ENCODE results near the gene INTS3. TPM values are rescaled to one million over a fixed set of nuclear protein-coding genes. Genes with fewer than 3 reads are reported as not detected.
"Not testable (repeated sequence)": the region's sequence is repeated elsewhere in the genome, so short reads cannot be mapped to it uniquely, and the experiment has no call there.

Gene INTS3
- total RNA-seq, 1 experiment from 2014 or later: 28.9 TPM

DNA sequence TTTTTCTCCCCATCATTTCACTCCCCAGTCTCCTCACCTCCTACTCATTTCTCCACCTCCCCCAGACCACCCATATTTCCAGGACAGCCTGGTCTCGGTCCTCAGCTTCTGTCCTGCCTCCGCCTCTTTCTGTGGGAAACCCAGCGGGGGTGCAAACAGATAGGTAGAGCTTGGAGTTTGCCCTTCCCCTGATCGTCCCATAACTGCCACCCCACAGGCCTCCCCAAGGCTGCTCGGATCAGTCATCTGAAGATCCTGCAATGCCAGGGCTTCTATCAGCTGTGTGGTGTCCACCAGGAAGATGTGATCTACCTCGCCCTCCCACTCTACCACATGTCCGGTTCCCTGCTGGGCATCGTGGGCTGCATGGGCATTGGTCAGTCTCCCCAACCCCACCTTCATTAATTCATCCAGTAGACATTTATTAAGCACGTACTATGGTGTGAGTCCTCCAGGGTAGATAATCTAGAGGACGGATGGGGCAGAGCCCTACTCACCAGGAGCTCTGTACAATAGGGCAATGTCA lies 49.1 kb downstream of the INTS3 start:
- DNase-seq (ENCODE audit: low spot score): no peak

DNA sequence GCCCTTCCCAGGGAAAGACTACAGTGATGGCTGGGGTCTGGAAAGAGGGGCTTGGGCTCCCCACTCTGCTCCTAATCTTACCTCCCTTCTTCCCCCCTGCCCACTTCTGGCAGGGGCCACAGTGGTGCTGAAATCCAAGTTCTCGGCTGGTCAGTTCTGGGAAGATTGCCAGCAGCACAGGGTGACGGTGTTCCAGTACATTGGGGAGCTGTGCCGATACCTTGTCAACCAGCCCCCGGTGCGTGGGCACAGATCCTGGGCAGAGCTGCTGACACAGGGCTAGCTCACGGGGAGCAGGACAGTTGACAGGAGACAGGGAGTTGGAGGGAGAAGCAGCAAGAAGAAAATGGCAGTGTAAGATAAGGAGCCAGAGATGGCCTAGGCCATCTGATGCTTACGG lies 49.8 kb downstream of the INTS3 start:
- no peak for DNase-seq (ENCODE audit: low spot score)

DNA sequence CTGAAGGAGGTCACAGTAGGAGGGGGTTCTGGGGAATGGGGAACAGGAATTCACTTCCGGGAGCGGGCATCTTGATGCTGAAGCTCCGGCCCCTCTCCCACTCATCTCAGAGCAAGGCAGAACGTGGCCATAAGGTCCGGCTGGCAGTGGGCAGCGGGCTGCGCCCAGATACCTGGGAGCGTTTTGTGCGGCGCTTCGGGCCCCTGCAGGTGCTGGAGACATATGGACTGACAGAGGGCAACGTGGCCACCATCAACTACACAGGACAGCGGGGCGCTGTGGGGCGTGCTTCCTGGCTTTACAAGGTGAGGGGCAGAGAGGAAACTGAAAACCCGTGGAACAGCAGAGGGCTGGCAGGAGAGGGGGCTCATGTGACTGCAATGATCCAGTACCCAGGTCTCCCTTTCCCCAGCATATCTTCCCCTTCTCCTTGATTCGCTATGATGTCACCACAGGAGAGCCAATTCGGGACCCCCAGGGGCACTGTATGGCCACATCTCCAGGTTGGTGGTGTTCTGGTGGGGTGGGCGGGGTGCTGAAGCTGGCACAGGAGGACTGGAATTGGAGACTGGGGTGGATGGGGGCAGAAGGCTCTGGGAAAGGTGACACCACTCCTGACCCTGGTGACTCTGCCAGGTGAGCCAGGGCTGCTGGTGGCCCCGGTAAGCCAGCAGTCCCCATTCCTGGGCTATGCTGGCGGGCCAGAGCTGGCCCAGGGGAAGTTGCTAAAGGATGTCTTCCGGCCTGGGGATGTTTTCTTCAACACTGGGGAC lies 50.4 kb downstream of the INTS3 start:
- no peak for DNase-seq (ENCODE audit: low spot score)

DNA sequence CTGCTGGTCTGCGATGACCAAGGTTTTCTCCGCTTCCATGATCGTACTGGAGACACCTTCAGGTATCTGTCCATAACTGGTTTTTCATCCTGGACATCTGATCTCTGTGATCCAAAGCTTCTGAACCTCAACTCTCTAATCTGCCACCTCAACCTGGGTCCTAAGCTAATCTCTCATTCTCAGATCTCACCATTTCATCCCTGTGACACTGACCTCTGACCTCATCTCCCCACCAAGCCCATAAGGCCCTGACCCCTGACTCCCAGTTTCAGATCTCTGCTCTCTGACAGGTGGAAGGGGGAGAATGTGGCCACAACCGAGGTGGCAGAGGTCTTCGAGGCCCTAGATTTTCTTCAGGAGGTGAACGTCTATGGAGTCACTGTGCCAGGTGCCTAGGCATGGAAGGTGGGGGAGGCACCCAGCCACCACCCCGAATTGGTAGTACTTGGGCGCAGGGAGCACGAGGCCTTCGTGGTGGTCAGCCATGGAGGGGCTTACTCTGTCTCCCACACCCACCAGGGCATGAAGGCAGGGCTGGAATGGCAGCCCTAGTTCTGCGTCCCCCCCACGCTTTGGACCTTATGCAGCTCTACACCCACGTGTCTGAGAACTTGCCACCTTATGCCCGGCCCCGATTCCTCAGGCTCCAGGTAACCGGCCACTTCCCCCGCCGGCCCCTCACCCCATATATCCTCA lies 51.1 kb downstream of the INTS3 start:
- DNase-seq (ENCODE audit: low spot score): no peak

DNA sequence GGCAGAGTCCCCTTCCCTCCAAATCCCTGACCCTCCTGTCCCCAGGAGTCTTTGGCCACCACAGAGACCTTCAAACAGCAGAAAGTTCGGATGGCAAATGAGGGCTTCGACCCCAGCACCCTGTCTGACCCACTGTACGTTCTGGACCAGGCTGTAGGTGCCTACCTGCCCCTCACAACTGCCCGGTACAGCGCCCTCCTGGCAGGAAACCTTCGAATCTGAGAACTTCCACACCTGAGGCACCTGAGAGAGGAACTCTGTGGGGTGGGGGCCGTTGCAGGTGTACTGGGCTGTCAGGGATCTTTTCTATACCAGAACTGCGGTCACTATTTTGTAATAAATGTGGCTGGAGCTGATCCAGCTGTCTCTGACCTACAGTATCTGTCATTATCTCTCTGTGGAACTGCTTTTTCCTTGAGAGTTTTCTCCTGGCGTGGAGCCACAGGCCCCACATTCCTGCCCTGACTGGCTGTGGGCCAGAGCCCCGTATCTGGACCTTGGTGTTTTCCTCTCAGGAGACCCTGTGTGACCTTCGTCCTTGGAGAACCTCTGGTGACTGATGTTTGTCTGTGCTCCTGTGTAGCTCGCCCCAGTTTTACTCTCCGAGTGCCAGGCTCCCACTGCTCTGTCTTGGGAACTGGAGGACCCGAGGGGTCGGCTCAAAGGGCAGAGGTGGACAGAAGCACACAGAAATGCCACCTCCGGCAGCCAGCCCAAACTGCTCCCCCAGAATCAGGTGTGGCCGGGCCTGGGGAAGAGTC lies 52.1 kb downstream of the INTS3 start:
- DNase-seq (ENCODE audit: low spot score): no peak

DNA sequence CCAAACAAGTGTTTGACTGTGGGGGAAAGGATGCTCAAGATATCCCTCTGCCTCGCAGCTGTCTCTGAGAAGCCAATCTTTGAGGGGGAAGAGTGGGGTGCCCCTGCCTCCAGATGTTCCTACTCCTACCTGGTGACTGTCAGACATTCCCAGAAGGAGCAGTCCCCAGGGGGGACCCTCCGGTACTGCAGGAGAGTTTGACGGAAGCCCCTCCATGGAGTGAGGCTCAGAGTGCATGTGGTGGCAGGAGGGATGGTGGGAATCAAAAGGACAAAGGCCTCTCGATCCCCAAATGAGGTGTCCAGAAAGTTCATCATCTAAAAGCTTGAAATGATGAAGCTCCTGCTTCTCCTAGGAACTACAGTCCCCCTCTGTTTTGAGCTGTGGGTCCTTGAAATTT lies 52.7 kb downstream of the INTS3 start:
- DNase-seq (ENCODE audit: low spot score): no peak

DNA sequence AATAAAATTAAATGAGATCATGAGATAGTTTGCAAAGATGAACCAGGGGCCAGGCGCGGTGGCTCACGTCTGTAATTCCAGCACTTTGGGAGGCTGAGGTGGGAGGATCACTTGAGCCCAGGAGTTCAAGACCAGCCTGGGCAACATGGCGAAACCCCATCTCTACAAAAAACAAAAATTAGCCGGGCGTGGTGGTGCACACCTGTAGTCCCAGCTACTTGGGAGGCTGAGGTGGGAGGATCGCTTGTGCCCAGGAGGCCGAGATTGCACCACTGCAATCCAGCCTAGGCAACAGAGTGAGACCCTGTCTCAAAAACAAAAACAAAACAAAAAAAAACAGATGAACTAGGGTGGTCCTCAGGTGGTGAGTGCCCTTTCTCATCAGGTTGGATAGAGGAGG lies 54.8 kb downstream of the INTS3 start:
- DNase-seq (ENCODE audit: low spot score): not testable (repeated sequence)

DNA sequence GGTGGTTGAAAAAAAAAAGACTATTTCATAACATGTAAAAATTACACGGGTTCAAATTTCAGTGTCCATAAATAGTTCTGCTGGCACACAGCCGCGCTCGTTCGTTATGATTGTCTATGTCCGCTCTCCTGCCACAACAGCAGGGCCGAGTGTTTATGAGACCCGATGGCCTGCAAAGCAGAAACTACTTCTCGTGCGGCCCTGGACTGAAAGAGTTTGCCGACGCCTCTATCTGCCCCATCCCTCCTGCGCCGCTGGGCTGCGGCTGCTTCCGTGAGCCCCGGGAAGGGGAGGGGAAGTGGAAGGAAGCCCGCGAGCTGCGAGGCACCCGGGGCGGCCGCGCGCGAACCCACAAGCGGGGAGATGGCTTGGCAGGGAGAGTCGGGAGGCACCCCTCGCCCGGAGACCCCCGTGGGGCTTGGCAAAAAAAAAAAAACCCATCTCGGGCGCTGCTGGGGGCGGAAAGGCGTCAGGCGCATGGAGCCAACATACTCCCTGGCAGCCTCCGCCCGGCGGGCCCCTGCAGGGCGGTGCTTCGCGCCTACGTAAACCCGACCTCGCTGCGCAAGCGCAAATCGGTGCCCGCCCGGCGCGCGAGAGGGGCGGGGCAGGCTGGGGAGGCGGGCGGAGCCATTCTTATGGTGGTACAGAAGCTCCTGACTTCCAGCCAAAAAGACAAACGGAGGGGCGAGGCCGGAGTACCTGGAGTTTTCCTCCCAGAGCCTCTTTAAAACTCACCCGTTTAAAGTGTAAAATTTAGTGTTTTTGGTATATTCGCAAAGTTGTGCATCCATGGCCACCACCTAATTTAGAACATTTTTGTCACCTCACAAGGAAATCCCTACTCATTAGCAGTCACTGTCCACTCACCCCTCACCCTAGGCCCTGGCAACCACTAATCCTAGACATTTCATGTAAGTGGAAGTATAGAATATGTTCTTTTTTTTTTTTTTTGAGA lies 55.7 kb downstream of the INTS3 start:
- DNase-seq (ENCODE audit: low spot score): peak; percentile 86

DNA sequence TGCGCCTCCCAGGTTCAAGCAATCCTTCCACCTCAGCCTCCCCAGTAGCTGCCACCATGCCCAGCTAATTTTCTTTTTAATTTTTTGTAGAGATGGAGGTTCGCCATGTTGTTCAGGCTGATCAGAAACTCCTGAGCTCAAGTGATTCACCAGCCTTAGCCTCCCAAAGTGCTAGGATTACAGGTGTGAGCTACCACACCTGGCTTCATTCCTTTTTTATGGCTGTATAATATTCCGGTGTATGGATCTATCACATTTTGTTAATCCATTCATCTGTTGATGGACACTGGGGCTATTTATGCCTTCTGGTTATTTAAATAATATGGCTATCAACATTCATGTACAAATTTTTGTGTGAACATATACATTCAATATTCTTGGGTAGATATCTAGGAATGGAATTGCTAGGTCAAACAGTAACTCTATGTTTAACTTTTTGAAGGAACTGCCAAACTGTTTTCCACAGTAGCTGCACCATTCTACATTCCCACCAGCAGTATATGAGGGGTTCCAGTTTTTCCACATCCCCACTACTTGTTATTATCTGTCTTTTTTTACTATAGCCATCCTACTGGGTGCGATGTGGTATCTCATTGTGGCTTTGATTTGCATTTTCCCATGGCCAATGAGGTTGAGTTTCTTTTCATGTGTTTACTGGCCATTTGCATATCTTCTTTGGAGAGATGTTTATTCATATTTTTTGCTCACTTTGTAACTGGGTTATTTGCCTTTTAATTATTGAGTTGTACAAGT lies 58.4 kb downstream of the INTS3 start:
- no peak for DNase-seq (ENCODE audit: low spot score)

DNA sequence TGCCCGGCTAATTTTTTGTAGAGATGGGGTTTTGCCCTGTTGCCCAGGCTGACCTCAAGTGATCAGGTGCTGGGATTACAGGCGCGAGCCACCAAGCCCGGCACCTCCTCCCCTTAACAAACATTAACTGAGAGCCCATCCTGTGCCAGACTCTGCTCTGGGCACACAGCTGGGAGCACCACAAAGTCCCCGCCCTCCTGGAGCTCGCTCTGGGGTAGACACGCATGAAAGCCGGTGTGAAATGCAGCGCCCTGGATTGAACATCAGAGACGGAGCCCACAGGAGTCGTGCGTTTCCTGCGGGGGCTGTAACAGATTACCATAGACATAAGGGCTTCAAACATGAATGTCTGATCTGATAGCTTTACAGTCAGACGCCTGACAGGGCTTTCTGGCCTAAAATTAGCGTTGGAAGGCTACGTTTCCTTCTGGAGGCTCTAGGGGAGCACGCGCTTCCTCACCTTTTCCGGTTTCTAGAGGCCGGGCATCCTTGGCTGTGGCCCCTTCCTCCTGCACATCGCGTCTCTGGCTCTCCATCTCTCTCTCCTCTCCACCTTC lies 61.7 kb downstream of the INTS3 start:
- DNase-seq (ENCODE audit: low spot score): no peak

DNA sequence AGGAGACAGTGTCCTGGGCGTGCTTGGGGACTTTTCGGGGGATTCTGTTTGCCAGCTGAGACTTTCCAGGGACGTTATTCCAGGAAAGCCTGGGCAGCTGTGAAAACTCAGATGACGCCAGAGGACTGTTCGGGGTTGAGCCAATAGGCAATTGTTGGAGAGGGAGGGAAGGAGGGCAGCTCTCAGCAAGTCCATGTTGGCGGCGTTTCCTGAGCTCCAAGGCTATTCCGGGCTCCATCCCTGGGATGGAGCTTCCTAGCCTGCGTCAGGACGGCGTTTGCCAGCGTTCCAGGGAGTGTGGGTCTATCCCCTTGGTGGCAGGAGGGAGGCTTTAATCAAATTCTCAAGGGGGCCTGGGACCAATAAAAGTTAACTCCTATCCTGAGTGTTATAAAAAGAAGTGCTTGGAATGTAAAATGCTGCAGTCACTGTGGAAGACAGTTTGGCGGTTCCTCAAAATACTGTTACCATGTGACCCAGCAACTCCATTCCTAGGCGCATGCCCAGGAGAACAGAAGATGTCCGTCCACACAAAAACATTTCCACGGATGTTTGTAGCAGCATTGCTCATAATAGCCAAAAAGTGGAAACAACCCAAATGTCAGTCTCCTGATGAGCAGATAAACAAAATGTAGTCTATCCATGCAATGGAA lies 62.6 kb downstream of the INTS3 start:
- no peak for DNase-seq (ENCODE audit: low spot score)

DNA sequence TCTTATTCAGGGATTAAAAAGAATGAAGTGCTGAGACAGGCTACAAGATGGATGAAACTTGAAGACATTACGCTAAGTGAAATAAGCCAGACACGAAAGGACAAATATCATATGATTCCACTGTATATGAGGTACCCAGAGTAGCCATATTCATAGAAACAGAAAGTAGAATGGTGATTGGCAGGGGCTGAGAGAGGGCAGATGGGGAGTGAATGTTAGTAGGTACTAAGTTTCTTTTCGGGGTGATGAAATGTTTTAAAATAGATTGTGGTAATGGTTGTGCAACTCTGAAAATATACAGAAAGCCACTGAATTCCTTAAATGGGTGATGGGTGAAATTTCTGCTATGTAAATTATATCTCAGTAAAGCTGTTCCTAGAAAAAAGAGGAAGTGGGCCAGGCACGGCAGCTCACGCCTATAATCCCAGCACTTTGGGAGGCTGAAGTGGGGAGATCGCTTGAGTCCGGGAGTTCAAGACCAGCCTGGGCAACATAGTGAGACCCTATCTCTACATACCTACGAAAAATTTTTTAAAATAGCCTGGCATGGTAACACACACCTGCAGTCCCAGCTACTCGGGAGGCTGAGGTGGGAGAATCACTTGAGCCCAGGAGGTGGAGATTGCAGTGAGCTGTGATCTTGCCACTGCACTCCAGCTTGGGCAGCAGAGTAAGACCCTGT lies 63.3 kb downstream of the INTS3 start:
- DNase-seq (ENCODE audit: low spot score): no peak

DNA sequence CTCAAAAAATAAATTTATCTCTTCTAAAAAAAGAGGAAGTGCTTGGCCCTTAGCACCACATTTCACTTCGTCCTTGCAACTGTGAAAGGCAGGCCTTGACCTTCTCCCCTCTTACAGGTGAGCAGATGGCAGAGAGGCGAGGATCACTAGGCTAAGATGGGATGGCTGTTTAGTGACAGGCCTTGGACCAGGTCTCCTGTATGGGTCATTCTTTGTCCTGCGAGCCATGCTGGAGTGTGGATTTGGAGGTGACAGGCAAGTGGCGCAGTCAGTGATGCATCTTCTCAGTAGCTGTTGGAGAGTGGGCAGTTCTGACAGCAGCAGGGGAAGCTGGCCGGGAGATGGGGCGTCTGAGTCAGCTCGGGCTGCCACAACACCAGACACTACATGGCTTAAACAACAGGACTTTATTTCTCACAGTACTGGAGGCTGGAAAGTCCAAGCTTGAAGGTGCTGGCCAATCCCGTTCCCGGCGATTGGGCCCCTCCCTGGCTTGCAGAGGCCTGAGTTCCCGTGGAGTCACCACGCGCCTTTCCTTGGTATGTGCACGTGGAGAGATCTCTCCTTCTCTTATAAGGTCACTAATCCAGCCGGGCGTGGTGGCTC lies 63.9 kb downstream of the INTS3 start:
- DNase-seq (ENCODE audit: low spot score): no peak

DNA sequence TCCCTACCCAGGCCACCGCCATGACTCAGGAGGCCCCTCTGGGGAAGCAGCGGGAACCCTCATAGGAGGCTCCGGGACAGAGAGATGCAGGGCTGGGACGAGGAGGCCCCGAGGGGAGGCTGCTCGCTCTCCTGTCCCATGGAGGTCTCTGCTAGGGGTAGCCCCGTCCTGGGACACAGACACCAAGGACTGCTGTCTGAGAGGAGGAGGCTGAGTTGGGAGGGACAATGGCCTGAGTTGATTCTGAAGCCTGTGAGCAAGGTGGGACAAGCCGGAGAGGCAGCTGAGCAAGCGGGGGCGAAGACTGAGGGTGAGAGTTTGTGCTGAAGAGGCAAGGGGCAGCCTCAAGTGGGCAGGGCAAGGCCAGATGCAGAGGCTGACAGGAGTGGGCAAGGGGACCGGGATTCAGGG lies 64.8 kb downstream of the INTS3 start:
- no peak for DNase-seq (ENCODE audit: low spot score)

DNA sequence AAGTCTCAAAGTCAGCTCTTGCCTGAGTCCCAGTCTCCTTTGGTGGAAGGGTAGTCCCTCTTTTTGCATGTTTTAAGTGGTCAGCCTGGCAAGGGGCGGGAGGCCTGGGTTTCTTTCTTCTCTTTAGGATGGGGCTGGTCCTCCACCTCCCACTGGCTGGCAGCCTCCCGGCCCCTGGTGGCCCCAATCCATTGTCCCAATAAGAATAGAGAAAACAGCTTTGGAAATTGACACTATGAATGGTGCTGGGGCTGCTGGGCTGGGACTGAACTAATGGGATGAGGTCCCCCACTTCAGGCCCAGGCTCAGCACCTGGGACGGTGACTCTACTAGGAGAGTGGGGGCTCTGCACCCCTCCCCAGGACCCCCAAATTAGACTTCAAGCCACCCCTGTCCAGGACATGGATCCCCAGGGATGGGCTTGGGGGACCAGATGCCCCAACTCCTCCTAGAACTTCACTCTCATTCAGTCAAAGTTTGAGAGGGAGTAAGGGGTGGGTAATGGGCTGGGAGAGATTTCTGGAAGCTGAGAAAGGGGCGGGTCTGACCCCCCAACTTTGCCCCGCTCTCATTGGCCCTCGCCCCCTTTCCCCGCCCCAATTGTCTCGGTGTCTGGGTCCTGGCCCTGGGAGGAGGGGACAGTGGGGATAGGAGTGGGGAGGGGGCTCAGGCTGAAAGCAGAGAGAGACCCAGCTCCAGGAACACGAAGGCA lies 65.6 kb downstream of the INTS3 start:
- DNase-seq (ENCODE audit: low spot score): no peak

DNA sequence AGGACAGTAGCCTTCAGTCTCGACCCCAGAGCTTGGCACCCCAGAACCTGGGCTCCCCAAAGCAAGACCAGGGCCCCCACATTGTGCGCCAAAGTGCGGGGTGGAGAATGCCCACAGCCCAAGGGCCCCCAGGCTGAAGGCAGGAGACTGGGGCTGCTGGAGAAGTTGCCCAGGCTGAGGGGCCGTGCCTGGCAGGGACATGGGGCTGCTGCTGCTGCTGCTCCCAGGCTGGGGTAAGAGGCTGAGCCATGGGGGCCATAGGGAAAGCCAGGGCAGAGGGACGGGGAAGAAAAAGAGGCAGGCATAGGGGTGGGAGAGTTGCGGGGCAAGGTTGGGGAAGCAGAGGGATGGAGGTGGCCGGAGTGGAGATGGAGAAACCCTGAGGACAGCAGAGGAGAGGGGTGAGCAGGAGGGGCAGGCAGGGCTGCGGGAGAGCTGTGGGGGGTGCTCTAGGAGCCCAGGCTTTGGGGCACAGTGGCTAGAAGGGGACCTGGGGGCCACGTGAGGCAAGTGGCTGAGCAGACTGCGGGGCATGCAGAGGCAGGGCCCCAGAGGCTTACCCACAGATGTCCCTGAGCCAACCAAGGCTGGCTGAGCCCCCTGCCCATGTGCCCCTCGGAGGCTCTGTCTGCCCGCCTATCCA lies 66.2 kb downstream of the INTS3 start:
- DNase-seq (ENCODE audit: low spot score): no peak

DNA sequence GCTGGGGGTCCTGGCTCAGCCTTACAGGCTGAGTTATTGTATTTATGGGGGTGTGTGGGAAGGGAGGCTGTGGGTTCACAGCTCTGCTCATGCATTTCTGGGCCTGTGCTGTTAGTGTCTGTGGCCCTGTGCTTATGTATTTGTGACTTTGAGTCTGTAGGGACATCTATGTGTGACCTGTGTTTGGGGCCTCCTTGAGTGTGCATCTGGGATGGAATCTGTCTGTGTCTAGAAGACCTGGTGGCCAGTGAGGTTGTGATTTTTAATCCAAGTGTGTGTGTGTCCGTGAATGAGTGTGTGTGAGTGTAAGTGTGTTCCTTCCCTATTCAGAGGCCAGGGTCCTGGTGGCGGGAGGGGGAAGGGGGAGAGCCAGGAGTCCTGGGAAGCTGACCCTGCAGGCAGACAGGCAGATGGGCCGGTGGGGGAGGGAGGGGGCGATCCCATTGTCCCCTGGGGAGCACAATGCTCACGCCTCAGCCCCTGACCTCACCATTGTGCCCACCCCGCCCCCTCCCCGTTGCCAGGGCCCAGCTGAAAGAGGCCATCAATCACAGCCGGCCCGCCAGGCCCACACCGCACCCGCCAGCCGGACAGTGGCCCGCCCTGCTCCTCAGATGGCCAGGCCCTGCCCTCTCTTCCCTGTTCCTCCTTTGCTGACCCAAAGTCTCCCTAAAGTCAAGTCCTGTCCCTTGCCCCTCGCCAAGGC lies 66.9 kb downstream of the INTS3 start:
- no peak for DNase-seq (ENCODE audit: low spot score)
